ENCODE measurements around the gene LALBA. TPM values are rescaled to one million over a fixed set of nuclear protein-coding genes. Genes with fewer than 3 reads are reported as not detected.
"Not testable (repeated sequence)": the region's sequence is repeated elsewhere in the genome, so short reads cannot be mapped to it uniquely, and the experiment has no call there.

The LALBA gene
- total RNA-seq, 1 experiment from 2014 or later: not detected

DNA sequence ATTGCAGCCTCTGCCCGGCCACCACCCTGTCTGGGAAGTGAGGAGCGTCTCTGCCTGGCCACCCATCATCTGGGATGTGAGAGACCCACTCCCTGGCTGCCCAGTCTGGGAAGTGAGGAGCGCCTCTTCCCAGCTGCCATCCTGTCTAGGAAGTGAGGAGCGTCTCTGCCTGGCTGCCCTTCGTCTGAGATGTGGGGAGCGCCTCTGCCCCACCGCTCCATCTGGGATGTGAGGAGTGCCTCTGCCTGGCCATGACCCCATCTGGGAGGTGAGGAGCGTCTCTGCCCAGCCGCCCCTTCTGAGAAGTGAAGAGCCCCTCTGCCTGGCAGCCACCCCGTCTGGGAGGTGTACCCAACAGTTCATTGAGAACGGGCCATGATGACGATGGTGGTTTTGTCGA lies 18.2 kb downstream of the LALBA start:
- H3K79me1 ChIP-seq (ENCODE audit: insufficient read depth, low read depth, low read length, poor library complexity, severe bottlenecking); H2AK5ac ChIP-seq (ENCODE audit: insufficient read length, low read length); H2BK20ac ChIP-seq (ENCODE audit: low read depth, low read length, poor library complexity, severe bottlenecking); H4K20me1 ChIP-seq (ENCODE audit: control insufficient read depth, insufficient read depth, insufficient read length); H3K27ac Mint-ChIP-seq; H3K4me3 Mint-ChIP-seq; H4K91ac ChIP-seq (ENCODE audit: insufficient read length, low read depth, low read length); H3K4ac ChIP-seq (ENCODE audit: low read depth, low read length); DNase-seq; H3K23me2 ChIP-seq (ENCODE audit: insufficient read length, low read depth, low read length, poor library complexity, severe bottlenecking); H3K4me2 ChIP-seq (ENCODE audit: insufficient read depth, insufficient read length, low read length); H3K23ac ChIP-seq (ENCODE audit: insufficient read length, low read depth, low read length); H3K27me3 ChIP-seq (ENCODE audit: insufficient read depth, low read length); H4K5ac ChIP-seq (ENCODE audit: insufficient read length, low read depth, low read length); H3K9ac ChIP-seq (ENCODE audit: extremely low read depth, insufficient read length, low read length); H2BK15ac ChIP-seq (ENCODE audit: low read depth, low read length); H3K4me1 ChIP-seq (ENCODE audit: insufficient read depth, low read length); H3K56ac ChIP-seq (ENCODE audit: insufficient read length, low read depth, low read length); H3K36me3 Mint-ChIP-seq (ENCODE audit: insufficient read depth in 1 of 3, low read depth in 3 of 3); H2BK5ac ChIP-seq (ENCODE audit: insufficient read length, low read length); H3K18ac ChIP-seq (ENCODE audit: insufficient read length, low read depth, low read length); H2BK12ac ChIP-seq (ENCODE audit: insufficient read length, low read depth, low read length); H2AFZ ChIP-seq (ENCODE audit: low read length); H3K9me3 ChIP-seq (ENCODE audit: control insufficient read depth, low read depth, low read length); H4K8ac ChIP-seq (replicated peaks; ENCODE audit: insufficient read length, low read depth, low read length); H3K14ac ChIP-seq (ENCODE audit: insufficient read depth, low read length); H3K27ac ChIP-seq (ENCODE audit: insufficient read length, low read depth, low read length); H3T11ph ChIP-seq (ENCODE audit: low read length); H3K79me2 ChIP-seq (ENCODE audit: insufficient read depth, low read length); H3K4me1 Mint-ChIP-seq; H2BK120ac ChIP-seq (ENCODE audit: low read depth, low read length, poor library complexity, severe bottlenecking): not testable (repeated sequence)
- WGBS (ENCODE audit: extremely low coverage, insufficient read length, low lambda C conversion rate): no CpG with 5 or more reads among the region's 13 CpGs
- Mint-ChIP-seq H3K27me3 (ENCODE audit: low read depth) (peaks cover 19% of the 10 kb centered on the region), H3K9me3 (peaks cover 34 to 67% of the 10 kb centered on the region in 2 experiments)

DNA sequence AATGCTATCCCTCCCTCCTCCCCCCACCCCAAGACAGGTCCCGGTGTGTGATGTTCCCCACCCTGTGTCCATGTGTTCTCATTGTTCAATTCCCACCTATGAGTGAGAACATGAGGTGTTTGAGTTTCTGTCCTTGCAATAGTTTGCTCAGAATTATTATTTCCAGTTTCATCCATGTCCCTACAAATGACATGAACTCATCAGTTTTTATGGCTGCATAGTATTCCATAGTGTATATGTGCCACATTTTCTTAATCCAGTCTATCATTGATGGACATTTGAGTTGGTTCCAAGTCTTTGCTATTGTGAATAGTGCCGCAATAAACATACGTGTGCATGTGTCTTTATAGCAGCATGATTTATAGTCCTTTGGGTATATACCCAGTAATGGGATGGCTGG lies 22.8 kb downstream of the LALBA start:
- H3K9ac ChIP-seq (ENCODE audit: extremely low read depth, insufficient read length, low read length); H3K56ac ChIP-seq (ENCODE audit: insufficient read length, low read depth, low read length); DNase-seq; H3K36me3 Mint-ChIP-seq (ENCODE audit: insufficient read depth in 1 of 3, low read depth in 3 of 3); H3K79me2 ChIP-seq (ENCODE audit: insufficient read depth, low read length); H2BK5ac ChIP-seq (ENCODE audit: insufficient read length, low read length); H3K23me2 ChIP-seq (ENCODE audit: insufficient read length, low read depth, low read length, poor library complexity, severe bottlenecking); H3K9me3 ChIP-seq (ENCODE audit: control insufficient read depth, low read depth, low read length); H2AFZ ChIP-seq (ENCODE audit: low read length); H3K4ac ChIP-seq (ENCODE audit: low read depth, low read length); H4K8ac ChIP-seq (replicated peaks; ENCODE audit: insufficient read length, low read depth, low read length); H3K4me3 Mint-ChIP-seq; H2AK5ac ChIP-seq (ENCODE audit: insufficient read length, low read length); H3K27ac Mint-ChIP-seq; H3K79me1 ChIP-seq (ENCODE audit: insufficient read depth, low read depth, low read length, poor library complexity, severe bottlenecking); H3K27ac ChIP-seq (ENCODE audit: insufficient read length, low read depth, low read length); H3K4me2 ChIP-seq (ENCODE audit: insufficient read depth, insufficient read length, low read length); H2BK20ac ChIP-seq (ENCODE audit: low read depth, low read length, poor library complexity, severe bottlenecking); H2BK15ac ChIP-seq (ENCODE audit: low read depth, low read length); H3K14ac ChIP-seq (ENCODE audit: insufficient read depth, low read length); H4K5ac ChIP-seq (ENCODE audit: insufficient read length, low read depth, low read length); H3K23ac ChIP-seq (ENCODE audit: insufficient read length, low read depth, low read length); H3T11ph ChIP-seq (ENCODE audit: low read length); H4K20me1 ChIP-seq (ENCODE audit: control insufficient read depth, insufficient read depth, insufficient read length); H2BK120ac ChIP-seq (ENCODE audit: low read depth, low read length, poor library complexity, severe bottlenecking); H3K18ac ChIP-seq (ENCODE audit: insufficient read length, low read depth, low read length); H2BK12ac ChIP-seq (ENCODE audit: insufficient read length, low read depth, low read length); H3K4me1 Mint-ChIP-seq; H3K27me3 ChIP-seq (ENCODE audit: insufficient read depth, low read length); H4K91ac ChIP-seq (ENCODE audit: insufficient read length, low read depth, low read length); H3K4me1 ChIP-seq (ENCODE audit: insufficient read depth, low read length): not testable (repeated sequence)
- Mint-ChIP-seq H3K9me3 (peaks cover 22 to 60% of the 10 kb centered on the region in 2 experiments), H3K27me3 (ENCODE audit: low read depth) (peaks cover 16% of the 10 kb centered on the region)
- no CpG with 5 or more reads among the region's 3 CpGs for WGBS (ENCODE audit: extremely low coverage, insufficient read length, low lambda C conversion rate)

Data from H9 (cell line).